ENCODE measurements around the gene WEE1.

WEE1 gene

DNA sequence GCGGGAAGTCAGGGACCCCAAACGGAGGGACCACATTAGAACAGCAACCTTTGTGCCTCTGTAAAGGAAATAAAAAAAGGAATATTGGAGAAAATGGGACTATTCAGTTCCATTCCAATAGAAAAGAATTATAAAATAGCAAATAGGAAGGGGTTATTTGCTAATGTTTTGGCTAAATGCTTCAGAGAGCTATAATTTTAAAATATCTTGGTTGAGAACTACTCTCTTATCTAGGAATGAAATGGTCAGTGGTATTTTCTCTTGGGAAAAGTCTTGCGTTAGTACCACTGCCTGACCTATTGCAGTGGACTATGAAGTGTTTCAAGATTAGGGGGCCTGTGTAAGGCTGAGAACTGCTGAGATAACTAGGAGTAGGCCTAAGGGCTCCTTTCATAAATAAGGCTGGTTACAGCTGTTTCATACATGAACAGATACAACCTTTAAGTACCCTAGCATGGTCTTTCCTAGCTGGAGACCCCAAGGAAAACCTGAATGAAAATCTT, 6.9 kb upstream of the WEE1 start:
- no peak for DNase-seq (ENCODE audit: low spot score)

- DNase-seq (ENCODE audit: low spot score), result no peak
Measured at GRCh38 chr11:9567401-9567800, 6.1 kb upstream of the WEE1 start.

GRCh38 chr11:9568161-9568853, 5.2 kb upstream of the WEE1 start:
- no peak for DNase-seq (ENCODE audit: low spot score)

- DNase-seq (ENCODE audit: low spot score), result no peak
Measured at GRCh38 chr11:9568854-9569587, 4.4 kb upstream of the WEE1 start.

- DNase-seq (ENCODE audit: low spot score), result no peak
Measured at GRCh38 chr11:9569588-9570164, 3.8 kb upstream of the WEE1 start.

DNA sequence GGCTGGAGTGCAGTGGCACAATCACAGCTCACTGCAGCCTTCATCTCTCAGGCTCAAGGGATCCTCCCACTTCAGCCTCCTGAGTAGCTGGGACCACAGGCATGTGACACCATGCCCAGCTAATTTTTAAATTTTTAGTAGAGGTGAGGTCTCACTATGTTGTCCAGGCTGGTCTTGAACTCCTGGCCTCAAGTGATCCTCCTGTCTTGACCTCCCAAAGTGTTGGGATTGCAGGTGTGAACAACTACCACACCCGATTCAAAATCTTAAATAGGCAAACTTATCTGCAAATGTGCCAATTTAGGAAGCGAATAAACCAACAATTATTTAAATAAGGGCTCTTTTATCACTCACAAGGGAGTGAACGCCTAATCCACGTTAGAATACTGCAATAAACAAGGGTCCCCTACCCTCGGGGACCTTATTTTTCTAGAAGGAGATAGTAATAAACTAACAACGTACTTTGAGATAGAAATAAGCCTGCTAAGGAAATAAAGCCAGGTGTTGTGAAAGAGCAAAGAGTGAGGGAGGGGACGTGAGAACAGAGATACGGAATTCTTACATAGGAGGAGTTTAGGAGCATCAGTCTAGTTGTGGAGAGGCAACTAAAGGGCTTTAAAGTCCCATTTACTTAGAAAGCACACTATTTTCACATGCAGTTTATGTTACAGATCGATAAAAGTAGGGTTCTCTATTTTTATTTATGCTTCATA, 3.0 kb upstream of the WEE1 start:
- DNase-seq (ENCODE audit: low spot score), result no peak

DNA sequence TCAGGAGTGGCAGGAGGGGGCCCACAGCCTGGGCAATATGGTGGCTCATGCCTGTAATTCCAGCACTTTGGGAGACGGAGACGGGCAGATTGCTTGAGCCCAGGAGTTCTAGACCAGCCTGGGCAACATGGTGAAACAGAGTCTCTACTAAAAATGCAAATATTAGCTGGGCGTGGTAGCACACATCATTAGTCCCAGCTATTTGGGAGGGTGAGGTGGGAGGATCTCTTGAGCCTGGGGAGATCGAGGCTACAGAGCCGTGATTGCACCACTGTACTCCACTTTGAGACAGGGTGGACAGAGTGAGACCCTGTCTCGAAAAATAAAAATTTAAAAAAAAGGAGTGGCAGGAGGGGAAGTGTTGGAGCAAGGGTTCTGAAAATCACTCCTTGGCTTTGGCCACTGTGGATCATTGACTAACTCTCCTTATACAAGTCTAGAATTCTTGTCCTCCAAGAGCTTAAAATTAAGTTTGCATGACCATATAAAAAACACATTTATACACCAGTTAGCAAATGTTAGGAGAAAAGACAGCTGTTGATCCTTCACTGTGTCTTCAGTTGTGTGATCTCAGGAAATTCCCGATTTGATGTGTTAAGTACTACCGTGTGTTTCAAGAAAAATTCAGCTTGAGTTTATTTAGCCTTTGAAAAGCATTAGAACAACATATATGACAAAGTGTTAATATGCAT, 2.3 kb upstream of the WEE1 start:
- DNase-seq (ENCODE audit: low spot score), result no peak

DNA sequence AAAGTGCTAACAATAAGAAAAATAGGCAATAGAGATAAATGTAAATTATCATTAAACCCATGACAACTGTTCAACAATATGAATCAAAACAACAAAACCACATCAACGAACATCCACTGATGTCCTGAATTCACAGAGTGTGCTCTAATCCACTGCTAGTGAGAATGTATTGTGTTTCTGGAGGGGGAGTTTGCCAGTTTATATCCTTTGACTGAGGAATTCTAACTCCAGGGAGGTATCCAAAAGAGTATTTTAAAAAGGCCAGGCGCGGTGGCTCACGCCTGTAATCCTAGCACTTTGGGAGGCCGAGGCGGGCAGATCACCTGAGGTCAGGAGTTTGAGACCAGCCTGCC, 1.7 kb upstream of the WEE1 start:
- no peak for DNase-seq (ENCODE audit: low spot score)

DNA sequence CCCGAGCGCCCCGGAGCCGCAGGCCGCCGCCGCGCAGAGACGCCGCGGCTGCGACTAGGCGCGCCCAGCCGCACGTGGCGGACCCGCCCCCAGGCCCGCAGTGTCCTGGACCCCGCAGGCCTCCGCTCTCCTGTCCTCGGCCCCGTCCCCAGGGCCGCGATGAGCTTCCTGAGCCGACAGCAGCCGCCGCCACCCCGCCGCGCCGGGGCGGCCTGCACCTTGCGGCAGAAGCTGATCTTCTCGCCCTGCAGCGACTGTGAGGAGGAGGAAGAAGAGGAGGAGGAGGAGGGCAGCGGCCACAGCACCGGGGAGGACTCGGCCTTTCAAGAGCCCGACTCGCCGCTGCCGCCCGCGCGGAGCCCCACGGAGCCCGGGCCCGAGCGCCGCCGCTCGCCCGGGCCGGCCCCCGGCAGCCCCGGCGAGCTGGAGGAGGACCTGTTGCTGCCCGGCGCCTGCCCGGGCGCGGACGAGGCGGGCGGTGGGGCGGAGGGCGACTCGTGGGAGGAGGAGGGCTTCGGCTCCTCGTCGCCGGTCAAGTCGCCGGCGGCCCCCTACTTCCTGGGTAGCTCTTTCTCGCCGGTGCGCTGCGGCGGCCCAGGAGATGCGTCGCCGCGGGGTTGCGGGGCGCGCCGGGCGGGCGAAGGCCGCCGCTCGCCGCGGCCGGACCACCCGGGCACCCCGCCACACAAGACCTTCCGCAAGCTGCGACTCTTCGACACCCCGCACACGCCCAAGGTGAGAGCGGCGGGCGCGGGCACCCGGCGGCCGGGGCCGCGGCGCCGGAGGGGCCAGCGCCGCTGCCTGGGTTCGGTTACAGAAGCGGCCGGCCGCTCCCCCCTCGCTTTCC, 528 bp downstream of the WEE1 start:
- DNase-seq (ENCODE audit: low spot score), result no peak

DNA sequence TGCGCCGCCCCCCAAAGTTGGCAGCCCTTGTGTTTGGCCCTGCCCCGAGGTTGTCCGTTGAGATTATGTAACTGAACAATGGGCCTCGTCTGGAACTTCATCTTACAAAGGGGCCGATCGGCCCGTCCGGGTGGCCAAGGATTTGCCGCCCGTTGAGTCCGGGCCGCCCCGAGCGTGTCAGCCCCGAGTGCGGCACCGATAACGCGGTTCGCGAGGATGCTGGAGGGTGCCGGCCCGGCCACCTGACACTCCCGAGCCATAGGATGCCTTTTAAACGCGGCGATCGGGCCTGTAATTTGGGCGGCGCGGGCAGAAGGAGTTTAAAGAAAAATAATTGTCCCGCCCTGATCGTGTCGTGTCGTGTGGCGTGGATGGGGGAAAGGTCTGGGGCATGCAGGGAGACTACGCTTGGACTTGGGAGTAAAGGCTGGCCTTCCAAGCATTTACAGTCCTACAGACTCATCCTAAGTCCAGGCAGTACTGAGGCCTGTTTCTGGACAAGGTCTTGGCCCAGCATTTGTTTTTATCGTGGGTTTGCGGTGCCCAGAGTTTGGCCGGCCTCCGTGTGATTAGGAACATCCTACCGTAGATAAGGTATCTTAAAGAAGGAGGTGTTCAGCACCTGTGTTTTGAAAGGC, 1.3 kb downstream of the WEE1 start:
- no peak for DNase-seq (ENCODE audit: low spot score)

DNA sequence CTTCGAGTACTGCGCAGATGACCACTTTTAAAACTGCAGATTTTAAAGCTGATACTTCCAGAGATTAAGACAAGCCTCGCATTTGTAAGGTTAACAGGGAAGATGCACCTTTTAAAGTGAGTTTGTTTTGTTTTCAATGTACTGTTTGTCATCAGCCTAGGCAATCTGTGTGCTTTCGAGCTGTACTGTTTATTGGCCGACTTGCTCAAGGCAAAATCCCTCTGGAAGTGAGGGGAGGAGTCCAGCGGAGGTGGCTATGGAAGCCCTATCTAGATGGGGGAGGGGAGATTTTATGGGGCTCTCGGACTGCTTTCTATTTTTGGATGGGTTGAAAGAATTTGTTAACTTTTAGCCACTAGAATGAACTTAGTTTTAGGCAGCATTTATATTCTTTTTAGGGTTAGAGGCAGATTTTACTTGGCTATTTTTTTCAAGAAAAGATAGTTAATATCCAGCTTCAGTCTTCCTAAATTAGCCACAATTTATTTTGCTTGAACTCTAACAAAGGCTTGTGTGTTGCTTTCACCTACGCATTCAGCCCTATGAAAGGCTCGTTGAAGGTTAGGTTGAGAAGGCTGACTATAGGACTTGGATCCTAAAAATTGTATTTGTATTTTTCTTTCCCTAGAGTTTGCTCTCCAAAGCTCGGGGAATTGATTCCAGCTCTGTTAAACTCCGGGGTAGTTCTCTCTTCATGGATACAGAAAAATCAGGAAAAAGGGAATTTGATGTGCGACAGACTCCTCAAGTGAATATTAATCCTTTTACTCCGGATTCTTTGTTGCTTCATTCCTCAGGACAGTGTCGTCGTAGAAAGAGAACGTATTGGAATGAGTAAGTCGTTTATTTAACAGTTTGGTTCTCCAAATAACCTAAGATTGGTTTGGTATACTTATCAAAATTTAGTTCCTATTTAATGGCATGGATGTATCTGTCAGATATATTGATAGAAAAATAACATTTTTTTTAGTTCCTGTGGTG, 2.1 kb downstream of the WEE1 start:
- DNase-seq (ENCODE audit: low spot score), result no peak

DNA sequence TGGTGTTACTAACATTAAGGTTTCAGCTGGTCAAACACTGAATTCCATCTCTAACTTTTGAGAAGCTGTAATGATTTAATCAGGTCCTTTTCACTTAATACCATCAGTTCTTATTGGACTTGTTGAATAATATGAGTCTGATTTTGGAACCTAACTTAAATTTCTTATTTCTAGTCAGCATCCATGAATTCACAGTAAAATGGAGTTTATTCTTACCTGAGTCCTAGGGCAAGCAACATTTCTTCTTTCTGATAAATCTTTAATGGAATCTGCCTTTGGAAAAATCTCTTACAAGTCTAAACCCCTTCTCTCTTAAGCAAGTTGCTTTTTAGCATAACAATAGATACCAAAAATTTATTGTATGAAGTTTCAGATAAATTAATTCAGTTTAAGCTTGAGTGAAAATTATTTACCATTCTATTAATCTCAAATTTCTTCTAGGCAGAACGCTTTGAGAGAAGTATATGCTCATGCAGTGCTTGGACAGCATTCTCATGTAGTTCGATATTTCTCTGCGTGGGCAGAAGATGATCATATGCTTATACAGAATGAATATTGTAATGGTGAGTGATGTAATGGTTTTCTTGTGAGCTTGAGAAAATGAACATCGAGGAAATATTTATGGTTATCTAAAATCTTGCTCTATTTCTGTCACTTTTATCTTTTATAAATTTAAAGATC, 3.4 kb downstream of the WEE1 start:
- no peak for DNase-seq (ENCODE audit: low spot score)

GRCh38 chr11:9577556-9577955, 4.1 kb downstream of the WEE1 start:
- DNase-seq (ENCODE audit: low spot score), result no peak

DNA sequence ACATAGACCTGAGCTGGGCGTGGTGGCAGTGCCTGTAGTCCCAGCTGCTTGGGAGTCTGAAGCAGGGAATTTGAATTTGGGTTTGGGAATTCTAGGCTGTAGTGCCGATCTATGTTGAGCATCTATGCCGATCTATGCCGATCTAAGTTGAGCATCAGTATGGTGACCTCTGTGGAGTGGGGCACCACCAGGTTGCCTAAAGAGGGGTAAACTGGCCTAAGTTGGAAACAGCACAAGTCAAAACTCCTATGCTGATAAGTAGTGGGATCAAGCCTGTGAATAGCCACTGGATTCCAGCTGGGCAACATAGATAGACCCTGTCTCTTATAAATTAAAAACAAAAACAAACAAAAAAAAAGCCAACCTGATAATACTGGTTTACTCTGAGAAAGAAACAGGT, 7.4 kb downstream of the WEE1 start:
- DNase-seq (ENCODE audit: low spot score), result no peak

GRCh38 chr11:9581556-9582161, 8.2 kb downstream of the WEE1 start:
- DNase-seq (ENCODE audit: low spot score), result no peak

DNA sequence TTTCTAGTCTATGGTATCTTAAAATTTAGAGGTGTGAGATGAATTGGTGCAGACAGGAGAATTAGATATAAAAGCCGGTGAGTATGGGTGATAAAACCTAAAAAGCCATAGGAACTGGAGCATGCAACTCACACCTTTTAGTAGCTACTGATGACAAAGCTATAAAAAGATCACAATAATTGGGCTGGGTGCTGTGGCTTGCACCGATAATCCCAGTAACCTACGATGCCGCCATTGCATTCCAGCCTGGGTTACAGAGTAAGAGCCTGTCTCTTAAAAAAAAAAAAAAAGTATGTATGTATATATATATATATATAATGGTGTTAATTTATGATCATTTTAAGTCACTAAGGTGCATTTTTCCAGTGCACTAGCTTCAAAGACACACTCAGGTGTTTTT, 17.2 kb downstream of the WEE1 start:
- DNase-seq (ENCODE audit: low spot score), result no peak

DNA sequence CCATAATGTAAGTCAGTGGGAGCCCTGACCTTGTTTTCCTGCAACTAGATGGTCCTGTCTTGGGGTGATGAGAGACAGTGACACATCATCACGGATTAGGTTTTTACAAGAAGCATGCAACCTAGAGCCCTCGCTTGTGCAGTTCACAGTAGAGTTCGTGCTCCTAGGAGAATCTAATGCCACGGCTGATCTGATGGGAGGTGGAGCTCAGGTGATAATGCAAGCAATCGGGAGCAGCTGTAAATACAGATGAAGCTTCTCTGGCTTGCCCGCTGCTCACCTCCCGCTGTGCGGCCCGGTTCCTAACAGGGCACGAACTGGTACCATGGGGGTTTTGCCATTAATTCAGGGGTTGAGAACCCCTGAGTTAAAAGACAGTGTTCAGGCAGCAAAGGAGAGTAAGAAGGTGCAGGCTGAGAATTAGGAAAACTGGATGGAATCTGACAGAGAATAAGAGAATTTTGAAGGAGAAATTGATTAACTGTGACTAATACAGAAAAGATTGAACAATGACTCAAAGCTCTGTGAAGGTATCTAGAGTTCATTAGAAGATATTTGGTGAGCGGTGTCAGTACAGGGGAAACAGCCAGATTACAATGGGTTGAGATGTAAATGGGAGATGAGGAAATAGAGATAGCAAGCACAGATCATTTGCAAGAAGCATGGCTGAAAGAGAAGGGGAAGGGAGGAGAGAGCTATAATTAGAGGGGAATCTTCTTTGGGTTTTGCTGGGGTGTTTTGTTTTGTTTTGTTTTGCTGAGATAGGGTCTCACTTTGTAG, 21.0 kb downstream of the WEE1 start:
- DNase-seq (ENCODE audit: low spot score), result no peak
